SK-N-SH (cell line): Measurements from ENCODE around the gene PPP1R9A. TPM values are rescaled to one million over a fixed set of nuclear protein-coding genes. Genes with fewer than 3 reads are reported as not detected.

Source experiments
- CTCF ChIA-PET: fragments of 300-600, 350-600 bp; formaldehyde crosslinking; extraction: SDS; loops from one replicate; lab custom pipeline; 2021; lab: Yijun Ruan, JAX
- POLR2A ChIA-PET: fragments of 350-600 bp; sonication (Branson Sonifier 250); formaldehyde crosslinking; extraction: SDS; loops from one replicate; lab custom pipeline; 2020; ENCODE audit warnings: antibody characterized with exemption, inconsistent platforms; lab: Yijun Ruan, JAX
- DNase-seq: peaks from one replicate; pipeline ENCODE4 v3.0.0; 2012
- H2AFZ ChIP-seq: fragments of 200-600 bp; sonication (generic); 2 replicates; pipeline ENCODE4 v1.8.1; 2016; ENCODE audit warnings: antibody characterized with exemption, mild to moderate bottlenecking, low read depth
- H3F3A ChIP-seq: fragments of 200-600 bp; sonication (generic); replicated peaks from 2 replicates; pipeline ENCODE3; 2016; ENCODE audit warnings: antibody characterized with exemption, mild to moderate bottlenecking; ENCODE audit not compliant: insufficient read depth
- H3K27ac ChIP-seq, 2 experiments: fragments of 200-500 bp in 1 of 2; fragments of 200-600 bp in 1 of 2; sonication (Bioruptor generic) in 1 of 2; sonication (generic), shearing (Covaris generic) in 1 of 2; 2 replicates each; pipeline versions ENCODE4 v1.5.1 to v1.6.1; 2014 to 2016; ENCODE audit warnings: low read depth in 2 of 2, inconsistent platforms in 1 of 2, low read length in 1 of 2, mild to moderate bottlenecking in 1 of 2, mixed read lengths in 1 of 2
- H3K27me3 ChIP-seq: fragments of 200-600 bp; sonication (generic), shearing (Covaris generic); 2 replicates; pipeline ENCODE4 v1.6.1; 2016; ENCODE audit warnings: mixed run types; ENCODE audit not compliant: insufficient read depth
- H3K36me3 ChIP-seq, 2 experiments: fragments of 200-500 bp in 1 of 2; fragments of 200-600 bp in 1 of 2; sonication (Bioruptor generic) in 1 of 2; sonication (generic) in 1 of 2; replicated peaks in 1 of 2; 2 replicates each; pipeline versions ENCODE3 to v1.5.1; 2014 to 2016; ENCODE audit warnings: low read length in 1 of 2, mild to moderate bottlenecking in 1 of 2; ENCODE audit not compliant: insufficient read depth in 2 of 2, control insufficient read depth in 1 of 2
- H3K4me1 ChIP-seq, 2 experiments: fragments of 200-500 bp in 1 of 2; fragments of 200-600 bp in 1 of 2; sonication (Bioruptor generic) in 1 of 2; sonication (generic), shearing (Covaris generic) in 1 of 2; 2 replicates each; pipeline versions ENCODE4 v1.5.1 to v1.6.1; 2014 to 2016; ENCODE audit warnings: low read depth in 1 of 2, low read length in 1 of 2, mixed run types in 1 of 2; ENCODE audit not compliant: insufficient read depth in 2 of 2, control insufficient read depth in 1 of 2
- H3K4me2 ChIP-seq: fragments of 200-600 bp; sonication (generic), shearing (Covaris generic); 2 replicates; pipeline ENCODE4 v1.6.1; 2017; ENCODE audit warnings: mixed run types
- H3K4me3 ChIP-seq, 2 experiments: fragments of 200-500 bp in 1 of 2; fragments of 200-600 bp in 1 of 2; sonication (Bioruptor generic) in 1 of 2; sonication (generic), shearing (Covaris generic) in 1 of 2; 2 replicates each; pipeline versions ENCODE4 v1.5.1 to v1.8.1; 2014 to 2016; ENCODE audit warnings: low read depth in 2 of 2, inconsistent platforms in 1 of 2, low read length in 1 of 2, mild to moderate bottlenecking in 1 of 2, mixed read lengths in 1 of 2, moderate library complexity in 1 of 2
- H3K79me2 ChIP-seq: fragments of 200-600 bp; sonication (generic); 2 replicates; pipeline ENCODE4 v1.8.1; 2017; ENCODE audit warnings: mild to moderate bottlenecking; ENCODE audit not compliant: insufficient read depth
- H3K9ac ChIP-seq: fragments of 200-600 bp; sonication (generic); 2 replicates; pipeline ENCODE4 v1.6.1; 2017; ENCODE audit warnings: mixed run types
- H3K9me2 ChIP-seq: fragments of 200-600 bp; sonication (generic); 2 replicates; pipeline ENCODE4 v1.6.1; 2017; ENCODE audit warnings: mixed run types
- H3K9me3 ChIP-seq: fragments of 200-600 bp; sonication (generic); 2 replicates; pipeline ENCODE4 v1.6.1; 2017; ENCODE audit warnings: mixed run types, mild to moderate bottlenecking, moderate library complexity
- H4K20me1 ChIP-seq: fragments of 200-600 bp; sonication (generic); 2 replicates; pipeline ENCODE4 v1.6.1; 2017; ENCODE audit warnings: mild to moderate bottlenecking, mixed run types; ENCODE audit not compliant: insufficient read depth
- CHD2 ChIP-seq: fragments of 150-350 bp; IDR thresholded peaks from 2 replicates; pipeline ENCODE4 v1.6.1; 2018; ENCODE audit warnings: low read length; ENCODE audit not compliant: partially characterized antibody
- ELF1 ChIP-seq: IDR thresholded peaks from 2 replicates; pipeline ENCODE4 v1.4.0; 2012
- FOSL2 ChIP-seq: IDR thresholded peaks from 2 replicates; pipeline ENCODE4 v1.4.0; 2012; ENCODE audit warnings: low read depth, mild to moderate bottlenecking, moderate library complexity, borderline replicate concordance
- FOXJ3 ChIP-seq: sonication (generic); formaldehyde crosslinking; IDR thresholded peaks from 2 replicates; pipeline ENCODE4 v1.5.1; 2020; ENCODE audit warnings: mild to moderate bottlenecking, missing genetic modification reagents
- FOXM1 ChIP-seq: IDR thresholded peaks from 2 replicates; pipeline ENCODE4 v1.4.0; 2012; ENCODE audit warnings: low read depth, mild to moderate bottlenecking
- NFIC ChIP-seq: IDR thresholded peaks from 2 replicates; pipeline ENCODE4 v1.4.0; 2012; ENCODE audit warnings: borderline replicate concordance
- NRF1 ChIP-seq: IDR thresholded peaks from 2 replicates; pipeline ENCODE4 v1.6.1; 2012; ENCODE audit warnings: low read depth, mild to moderate bottlenecking, low read length
- POLR2AphosphoS5 ChIP-seq: IDR thresholded peaks from 2 replicates; pipeline ENCODE4 v1.6.1; 2012; ENCODE audit warnings: low read depth, low read length
- RCOR1 ChIP-seq: fragments of 150-350 bp; IDR thresholded peaks from 2 replicates; pipeline ENCODE4 v1.6.1; 2017; ENCODE audit warnings: antibody characterized with exemption, low read length
- RXRA ChIP-seq: IDR thresholded peaks from 2 replicates; pipeline ENCODE4 v1.4.0; 2012; ENCODE audit warnings: low read depth, mild to moderate bottlenecking, borderline replicate concordance
- SIN3A ChIP-seq: IDR thresholded peaks from 2 replicates; pipeline ENCODE4 v1.6.1; 2012; ENCODE audit warnings: low read depth, mild to moderate bottlenecking, low read length, moderate library complexity, borderline replicate concordance
- SMC3 ChIP-seq: IDR thresholded peaks from 2 replicates; pipeline ENCODE4 v1.6.1; 2012; ENCODE audit warnings: low read depth, low read length, improper control_type of control experiment
- TAF1 ChIP-seq: IDR thresholded peaks from 2 replicates; pipeline ENCODE4 v1.6.1; 2012; ENCODE audit warnings: low read depth, mild to moderate bottlenecking, low read length, moderate library complexity, borderline replicate concordance
- TEAD4 ChIP-seq: IDR thresholded peaks from 2 replicates; pipeline ENCODE4 v1.4.0; 2012; ENCODE audit warnings: mild to moderate bottlenecking, borderline replicate concordance; ENCODE audit not compliant: insufficient read depth
- WGBS: methylation state at CpG from one replicate; pipeline ENCODE4 v1.1.6; 2017; ENCODE audit warnings: low lambda C conversion rate; 5-methylcytosine and 5-hydroxymethylcytosine counted together
- polyA plus RNA-seq, 3 experiments: library from polyadenylated mRNA; depleted of rRNA; stranded (reverse); fragments of >200 nt; gene quantifications; 2 replicates each; pipeline ENCODE4 v1.2.3, GENCODE V29; 2012
- TF ChIP-seq, protein P1 (sequence below): IDR thresholded peaks from 2 replicates; pipeline ENCODE4 v1.6.1; 2012; ENCODE audit warnings: mild to moderate bottlenecking, low read depth, low read length, moderate library complexity
- TF ChIP-seq, protein P2 (sequence below): IDR thresholded peaks from 2 replicates; pipeline ENCODE4 v1.4.0; 2012; ENCODE audit warnings: low read depth, borderline replicate concordance
- TF ChIP-seq, protein P3 (sequence below): IDR thresholded peaks from 2 replicates; pipeline ENCODE4 v1.4.0; 2012; ENCODE audit warnings: low read depth
- TF ChIP-seq, protein P4 (sequence below): fragments of 150-350 bp; IDR thresholded peaks from 2 replicates; pipeline ENCODE4 v1.6.1; 2016; ENCODE audit warnings: mild to moderate bottlenecking, low read depth, low read length
- TF ChIP-seq, protein P5 (sequence below): fragments of 200-600 bp; sonication (generic); IDR thresholded peaks from 2 replicates; pipeline ENCODE4 v1.6.1; 2017; ENCODE audit warnings: antibody characterized with exemption, mild to moderate bottlenecking, moderate library complexity
- TF ChIP-seq, protein P6 (sequence below): IDR thresholded peaks from 2 replicates; pipeline ENCODE4 v1.4.0; 2012; ENCODE audit warnings: low read depth, borderline replicate concordance

PPP1R9A gene
- polyA plus RNA-seq, 1 of the 3 experiments (the other 2 are of a cell fraction): 0.30 TPM

DNA sequence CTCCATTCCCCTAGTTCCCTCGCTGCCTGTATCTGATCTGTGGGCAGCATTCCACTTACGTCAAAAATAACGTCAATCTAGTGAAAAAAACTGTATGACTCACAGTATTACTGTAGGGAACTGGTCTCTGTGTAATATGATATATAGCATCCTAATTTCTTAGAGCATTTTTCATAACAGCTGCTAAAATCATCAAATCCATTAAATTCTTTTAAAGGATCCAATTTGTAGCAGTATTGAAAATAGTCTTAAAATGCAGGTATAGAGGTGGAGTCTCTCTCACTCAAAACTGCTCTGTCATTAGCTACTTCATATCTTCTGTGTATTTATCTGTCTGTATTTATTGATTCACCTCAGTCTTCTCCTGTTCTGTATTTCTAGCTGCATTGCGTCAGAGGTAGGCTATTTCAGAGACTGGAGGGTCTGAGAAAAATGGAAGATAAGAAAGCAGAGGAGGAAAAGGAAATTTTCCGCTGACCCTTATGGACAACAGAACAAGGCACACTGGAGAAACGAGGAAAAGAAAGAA, 357.0 kb downstream of the PPP1R9A start (continued):
- TF ChIP-seq, protein P1, sequence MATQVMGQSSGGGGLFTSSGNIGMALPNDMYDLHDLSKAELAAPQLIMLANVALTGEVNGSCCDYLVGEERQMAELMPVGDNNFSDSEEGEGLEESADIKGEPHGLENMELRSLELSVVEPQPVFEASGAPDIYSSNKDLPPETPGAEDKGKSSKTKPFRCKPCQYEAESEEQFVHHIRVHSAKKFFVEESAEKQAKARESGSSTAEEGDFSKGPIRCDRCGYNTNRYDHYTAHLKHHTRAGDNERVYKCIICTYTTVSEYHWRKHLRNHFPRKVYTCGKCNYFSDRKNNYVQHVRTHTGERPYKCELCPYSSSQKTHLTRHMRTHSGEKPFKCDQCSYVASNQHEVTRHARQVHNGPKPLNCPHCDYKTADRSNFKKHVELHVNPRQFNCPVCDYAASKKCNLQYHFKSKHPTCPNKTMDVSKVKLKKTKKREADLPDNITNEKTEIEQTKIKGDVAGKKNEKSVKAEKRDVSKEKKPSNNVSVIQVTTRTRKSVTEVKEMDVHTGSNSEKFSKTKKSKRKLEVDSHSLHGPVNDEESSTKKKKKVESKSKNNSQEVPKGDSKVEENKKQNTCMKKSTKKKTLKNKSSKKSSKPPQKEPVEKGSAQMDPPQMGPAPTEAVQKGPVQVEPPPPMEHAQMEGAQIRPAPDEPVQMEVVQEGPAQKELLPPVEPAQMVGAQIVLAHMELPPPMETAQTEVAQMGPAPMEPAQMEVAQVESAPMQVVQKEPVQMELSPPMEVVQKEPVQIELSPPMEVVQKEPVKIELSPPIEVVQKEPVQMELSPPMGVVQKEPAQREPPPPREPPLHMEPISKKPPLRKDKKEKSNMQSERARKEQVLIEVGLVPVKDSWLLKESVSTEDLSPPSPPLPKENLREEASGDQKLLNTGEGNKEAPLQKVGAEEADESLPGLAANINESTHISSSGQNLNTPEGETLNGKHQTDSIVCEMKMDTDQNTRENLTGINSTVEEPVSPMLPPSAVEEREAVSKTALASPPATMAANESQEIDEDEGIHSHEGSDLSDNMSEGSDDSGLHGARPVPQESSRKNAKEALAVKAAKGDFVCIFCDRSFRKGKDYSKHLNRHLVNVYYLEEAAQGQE: no peak

DNA sequence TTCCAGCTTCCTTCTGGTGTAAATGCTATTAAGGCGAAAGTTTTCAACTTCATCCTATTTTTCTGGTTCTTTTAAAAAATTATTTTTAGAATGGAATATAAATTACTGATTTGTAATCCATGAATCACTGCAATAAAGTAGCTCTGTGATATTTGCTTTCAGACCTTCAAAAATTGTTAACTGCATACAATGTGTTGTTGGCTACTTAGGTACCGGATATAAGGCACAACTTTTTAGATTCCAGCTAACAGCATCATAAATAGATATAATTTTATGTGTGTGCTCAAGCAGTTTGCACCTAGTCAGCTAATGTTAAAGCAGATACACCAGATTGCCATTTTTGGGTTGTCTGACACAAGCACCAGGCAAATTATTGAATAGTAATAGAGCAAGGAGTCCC, 358.2 kb downstream of the PPP1R9A start:
- no peaks in the 10 kb centered on the region for H3K27me3 ChIP-seq
- H2AFZ ChIP-seq: no peak overlapping the region
- no peaks in the 10 kb centered on the region for H3K79me2 ChIP-seq
- no peaks in the 10 kb centered on the region for H3K4me1 ChIP-seq
- H3K36me3 ChIP-seq: no peaks in the 10 kb centered on the region
- no peak for DNase-seq
- H3K4me2 ChIP-seq: no peak overlapping the region
- no peak overlapping the region for H3K4me3 ChIP-seq
- ChIA-PET POLR2A (no interaction called here), CTCF (interaction anchor here (1.8 to 2.0 kb wide), 2 partner anchors 67 to 211 kb away, joined by 6 read pairs; no protein-coding TSS in a partner anchor)
- no peaks in the 10 kb centered on the region for H3K9me2 ChIP-seq
- no peak overlapping the region for H3K9ac ChIP-seq
- no peaks in the 10 kb centered on the region for H4K20me1 ChIP-seq
- H3F3A ChIP-seq: no peaks in the 10 kb centered on the region
- WGBS: 74% methylated on average over 2 of the region's 2 CpGs
- no peaks in the 10 kb centered on the region for H3K9me3 ChIP-seq
- TF ChIP-seq NFIC: no peak
- TF ChIP-seq, protein P2, sequence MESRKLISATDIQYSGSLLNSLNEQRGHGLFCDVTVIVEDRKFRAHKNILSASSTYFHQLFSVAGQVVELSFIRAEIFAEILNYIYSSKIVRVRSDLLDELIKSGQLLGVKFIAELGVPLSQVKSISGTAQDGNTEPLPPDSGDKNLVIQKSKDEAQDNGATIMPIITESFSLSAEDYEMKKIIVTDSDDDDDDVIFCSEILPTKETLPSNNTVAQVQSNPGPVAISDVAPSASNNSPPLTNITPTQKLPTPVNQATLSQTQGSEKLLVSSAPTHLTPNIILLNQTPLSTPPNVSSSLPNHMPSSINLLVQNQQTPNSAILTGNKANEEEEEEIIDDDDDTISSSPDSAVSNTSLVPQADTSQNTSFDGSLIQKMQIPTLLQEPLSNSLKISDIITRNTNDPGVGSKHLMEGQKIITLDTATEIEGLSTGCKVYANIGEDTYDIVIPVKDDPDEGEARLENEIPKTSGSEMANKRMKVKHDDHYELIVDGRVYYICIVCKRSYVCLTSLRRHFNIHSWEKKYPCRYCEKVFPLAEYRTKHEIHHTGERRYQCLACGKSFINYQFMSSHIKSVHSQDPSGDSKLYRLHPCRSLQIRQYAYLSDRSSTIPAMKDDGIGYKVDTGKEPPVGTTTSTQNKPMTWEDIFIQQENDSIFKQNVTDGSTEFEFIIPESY: no peak
- TF ChIP-seq, protein P3, sequence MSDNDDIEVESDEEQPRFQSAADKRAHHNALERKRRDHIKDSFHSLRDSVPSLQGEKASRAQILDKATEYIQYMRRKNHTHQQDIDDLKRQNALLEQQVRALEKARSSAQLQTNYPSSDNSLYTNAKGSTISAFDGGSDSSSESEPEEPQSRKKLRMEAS: no peak
- no peak for TF ChIP-seq NRF1
- TF ChIP-seq POLR2AphosphoS5: no peak
- TF ChIP-seq TAF1: no peak
- TF ChIP-seq RCOR1: no peak
- TF ChIP-seq FOSL2: no peak
- TF ChIP-seq RXRA: no peak
- TF ChIP-seq SIN3A: no peak
- no peak for TF ChIP-seq FOXM1
- TF ChIP-seq, protein P4, sequence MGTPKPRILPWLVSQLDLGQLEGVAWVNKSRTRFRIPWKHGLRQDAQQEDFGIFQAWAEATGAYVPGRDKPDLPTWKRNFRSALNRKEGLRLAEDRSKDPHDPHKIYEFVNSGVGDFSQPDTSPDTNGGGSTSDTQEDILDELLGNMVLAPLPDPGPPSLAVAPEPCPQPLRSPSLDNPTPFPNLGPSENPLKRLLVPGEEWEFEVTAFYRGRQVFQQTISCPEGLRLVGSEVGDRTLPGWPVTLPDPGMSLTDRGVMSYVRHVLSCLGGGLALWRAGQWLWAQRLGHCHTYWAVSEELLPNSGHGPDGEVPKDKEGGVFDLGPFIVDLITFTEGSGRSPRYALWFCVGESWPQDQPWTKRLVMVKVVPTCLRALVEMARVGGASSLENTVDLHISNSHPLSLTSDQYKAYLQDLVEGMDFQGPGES: no peak
- no peak for TF ChIP-seq ELF1
- no peak for TF ChIP-seq CHD2
- TF ChIP-seq TEAD4: no peak
- TF ChIP-seq, protein P5, sequence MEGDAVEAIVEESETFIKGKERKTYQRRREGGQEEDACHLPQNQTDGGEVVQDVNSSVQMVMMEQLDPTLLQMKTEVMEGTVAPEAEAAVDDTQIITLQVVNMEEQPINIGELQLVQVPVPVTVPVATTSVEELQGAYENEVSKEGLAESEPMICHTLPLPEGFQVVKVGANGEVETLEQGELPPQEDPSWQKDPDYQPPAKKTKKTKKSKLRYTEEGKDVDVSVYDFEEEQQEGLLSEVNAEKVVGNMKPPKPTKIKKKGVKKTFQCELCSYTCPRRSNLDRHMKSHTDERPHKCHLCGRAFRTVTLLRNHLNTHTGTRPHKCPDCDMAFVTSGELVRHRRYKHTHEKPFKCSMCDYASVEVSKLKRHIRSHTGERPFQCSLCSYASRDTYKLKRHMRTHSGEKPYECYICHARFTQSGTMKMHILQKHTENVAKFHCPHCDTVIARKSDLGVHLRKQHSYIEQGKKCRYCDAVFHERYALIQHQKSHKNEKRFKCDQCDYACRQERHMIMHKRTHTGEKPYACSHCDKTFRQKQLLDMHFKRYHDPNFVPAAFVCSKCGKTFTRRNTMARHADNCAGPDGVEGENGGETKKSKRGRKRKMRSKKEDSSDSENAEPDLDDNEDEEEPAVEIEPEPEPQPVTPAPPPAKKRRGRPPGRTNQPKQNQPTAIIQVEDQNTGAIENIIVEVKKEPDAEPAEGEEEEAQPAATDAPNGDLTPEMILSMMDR: no peak
- TF ChIP-seq FOXJ3 (CRISPR knock-in tag): no peak
- TF ChIP-seq, protein P6, sequence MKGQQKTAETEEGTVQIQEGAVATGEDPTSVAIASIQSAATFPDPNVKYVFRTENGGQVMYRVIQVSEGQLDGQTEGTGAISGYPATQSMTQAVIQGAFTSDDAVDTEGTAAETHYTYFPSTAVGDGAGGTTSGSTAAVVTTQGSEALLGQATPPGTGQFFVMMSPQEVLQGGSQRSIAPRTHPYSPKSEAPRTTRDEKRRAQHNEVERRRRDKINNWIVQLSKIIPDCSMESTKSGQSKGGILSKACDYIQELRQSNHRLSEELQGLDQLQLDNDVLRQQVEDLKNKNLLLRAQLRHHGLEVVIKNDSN: no peak
- TF ChIP-seq SMC3: no peak
- H3K27ac ChIP-seq: no peak overlapping the region
